Midbrain (tissue), 1 donor: ENCODE data around the gene KDM1A.
A peak's percentile ranks its signal among the peaks of the same experiment; 100 is the strongest.

ENCODE experiments used
- DNase-seq: peaks from one replicate; lab custom pipeline; 2025; lab: John Stamatoyannopoulos, UW

The KDM1A gene

GRCh38 chr1:23069675-23070074 lies 50.4 kb downstream of the KDM1A start:
- DNase-seq: no peak

DNA sequence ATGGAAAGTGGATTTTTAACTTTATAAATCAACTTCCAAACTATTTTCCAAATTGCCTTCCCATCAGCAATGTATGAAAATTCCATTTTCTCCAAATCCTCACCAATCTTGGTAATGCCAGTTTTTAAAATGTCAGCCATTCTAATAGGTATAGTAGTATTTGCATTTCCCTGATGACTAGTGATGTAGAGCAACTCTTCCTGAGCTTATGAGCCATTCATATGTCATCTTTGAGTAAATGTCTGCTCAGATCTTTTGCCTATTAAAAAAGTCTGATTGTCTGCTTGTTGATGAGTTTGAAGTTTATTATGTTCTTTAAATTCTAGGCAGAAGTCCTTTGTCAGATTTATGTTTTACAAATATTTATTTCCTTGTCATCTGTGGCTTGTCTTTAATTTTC lies 54.7 kb downstream of the KDM1A start:
- no peak for DNase-seq

DNA sequence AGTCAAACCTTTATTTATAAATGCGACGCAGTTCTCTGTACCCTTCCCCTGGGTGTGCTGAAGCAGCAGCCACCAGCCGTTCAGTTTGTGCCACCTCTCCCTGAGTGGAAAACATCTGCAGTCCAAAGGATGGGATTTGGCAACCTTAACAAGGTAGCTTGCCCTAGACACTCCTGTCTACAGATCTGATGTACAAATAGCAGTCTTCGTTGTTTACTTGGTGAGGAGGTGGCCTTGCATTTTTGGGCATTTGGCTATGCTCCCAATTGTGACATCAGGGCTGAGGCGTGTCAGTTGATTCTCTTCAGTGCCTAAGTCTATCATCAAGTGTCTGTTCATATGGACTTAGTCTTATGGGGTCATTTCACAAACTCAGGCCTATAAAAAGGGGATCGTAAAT lies 59.8 kb downstream of the KDM1A start:
- no peak for DNase-seq

DNA sequence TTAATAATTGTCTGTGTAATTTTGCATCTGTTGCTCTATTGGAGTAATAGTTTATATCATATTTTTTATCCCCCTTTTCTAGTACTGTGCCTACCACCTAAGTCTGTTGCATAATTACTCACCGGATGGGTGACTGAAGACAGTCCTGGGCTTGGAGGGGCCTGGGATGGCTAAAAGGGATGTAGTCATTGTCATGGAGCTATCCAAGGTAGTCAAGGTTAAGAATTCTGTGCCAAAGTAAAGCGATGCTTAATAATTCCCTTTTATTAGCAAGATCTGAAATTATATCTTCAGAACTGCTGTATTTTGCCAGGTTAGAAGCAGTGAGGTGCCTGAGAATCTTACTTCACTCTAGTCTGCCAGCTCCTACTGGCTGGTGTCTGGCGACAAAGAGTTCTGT lies 61.6 kb downstream of the KDM1A start:
- no peak for DNase-seq

DNA sequence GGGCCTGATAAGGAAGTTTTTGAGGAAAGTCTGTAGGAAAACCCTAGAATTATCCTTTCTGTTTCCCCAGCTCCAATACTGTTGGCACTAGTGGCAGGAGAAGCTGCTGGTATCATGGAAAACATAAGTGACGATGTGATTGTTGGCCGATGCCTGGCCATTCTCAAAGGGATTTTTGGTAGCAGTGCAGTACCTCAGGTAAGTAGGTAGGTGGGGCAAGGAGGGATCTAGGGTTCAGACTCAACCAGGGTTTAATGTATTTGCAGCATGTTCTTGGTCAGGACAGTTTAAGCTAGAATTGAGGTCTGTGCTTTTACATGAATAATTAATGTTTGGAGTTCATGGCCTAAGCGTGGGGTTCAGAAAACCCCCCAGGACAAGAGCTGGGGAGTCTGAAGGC lies 62.1 kb downstream of the KDM1A start:
- DNase-seq: no peak

- DNase-seq: no peak
Measured at GRCh38 chr1:23083714-23084480, 64.6 kb downstream of the KDM1A start.

- DNase-seq: no peak
Measured at GRCh38 chr1:23084880-23085279, 65.6 kb downstream of the KDM1A start.

GRCh38 chr1:23085696-23086095 lies 66.4 kb downstream of the KDM1A start:
- no peak for DNase-seq

- DNase-seq: no peak
Measured at GRCh38 chr1:23088027-23088426, 68.8 kb downstream of the KDM1A start.

GRCh38 chr1:23090056-23090455 lies 70.8 kb downstream of the KDM1A start:
- DNase-seq: no peak

DNA sequence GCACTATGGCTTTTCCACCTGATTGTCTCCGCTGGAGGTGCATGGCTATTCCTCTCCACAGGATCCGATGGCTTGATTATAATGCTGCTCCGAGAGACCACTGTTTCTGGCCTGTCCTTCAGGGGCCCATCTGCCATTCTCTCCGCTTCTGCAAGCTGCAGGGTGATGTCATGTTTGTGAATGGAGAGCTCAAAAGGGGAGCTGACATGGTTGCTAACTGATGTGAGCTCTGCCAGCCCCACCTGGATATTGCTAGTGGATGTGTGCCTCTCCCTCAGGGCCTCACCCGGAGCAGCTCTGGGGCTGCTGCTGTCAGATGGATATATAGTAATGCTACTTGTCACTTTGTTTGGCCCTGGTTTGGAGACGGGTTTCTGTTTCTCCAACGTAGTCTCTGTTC lies 72.3 kb downstream of the KDM1A start:
- DNase-seq: no peak

GRCh38 chr1:23092447-23092846 lies 73.2 kb downstream of the KDM1A start:
- DNase-seq: no peak

DNA sequence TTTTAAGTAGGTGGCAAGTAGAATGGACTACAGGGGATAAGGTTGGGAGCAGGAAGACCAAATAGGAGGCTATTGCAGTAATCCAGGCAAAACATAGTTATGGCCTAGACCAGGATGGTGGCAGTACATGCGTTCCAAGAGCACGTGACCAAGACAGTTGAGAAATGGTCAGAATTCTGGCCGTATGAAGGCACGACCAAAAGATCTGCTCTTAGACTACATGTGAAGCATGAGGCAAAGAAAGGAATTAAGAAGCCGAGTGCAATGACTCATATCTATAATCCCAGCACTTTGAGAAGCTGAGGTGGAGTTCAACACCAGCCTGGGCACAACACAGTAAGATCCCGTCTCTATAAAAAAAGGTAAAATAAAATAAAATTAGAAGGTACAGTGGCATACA lies 78.0 kb downstream of the KDM1A start:
- no peak for DNase-seq

DNA sequence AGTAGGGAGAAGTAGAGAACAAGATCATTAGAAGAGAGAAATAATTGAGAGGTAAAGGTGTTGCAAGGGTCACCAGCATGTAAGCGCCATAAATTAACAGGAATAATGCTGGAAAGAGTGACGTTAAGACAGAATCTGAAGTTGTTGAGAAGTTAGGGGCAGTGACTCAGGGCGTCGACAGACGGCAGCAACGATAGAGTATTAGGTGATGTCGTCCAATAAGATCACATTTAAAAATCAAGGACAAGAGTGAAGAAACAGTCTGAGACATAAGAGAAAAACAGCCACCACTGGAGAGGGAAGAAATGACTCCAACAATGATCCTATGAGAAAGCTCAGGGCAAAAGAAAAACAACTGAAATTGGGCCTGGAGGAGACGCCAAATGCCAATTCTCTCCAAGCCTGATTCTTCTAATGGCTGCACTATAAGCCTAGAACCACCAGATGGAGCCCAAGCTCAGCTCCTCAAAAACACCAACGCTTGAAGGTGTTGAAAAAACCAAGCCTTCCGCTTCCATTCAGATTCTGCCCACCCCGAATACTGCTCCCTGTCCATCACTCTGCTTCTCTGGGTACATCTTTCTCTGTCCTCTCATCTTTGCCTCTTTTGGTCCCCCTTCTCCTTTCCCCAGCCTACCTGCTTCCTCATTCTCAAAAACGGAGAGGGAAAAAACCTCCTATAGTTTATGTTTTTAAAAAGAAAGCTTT lies 79.3 kb downstream of the KDM1A start:
- peak; percentile 77 for DNase-seq

GRCh38 chr1:23099171-23099536 lies 79.9 kb downstream of the KDM1A start:
- no peak for DNase-seq

DNA sequence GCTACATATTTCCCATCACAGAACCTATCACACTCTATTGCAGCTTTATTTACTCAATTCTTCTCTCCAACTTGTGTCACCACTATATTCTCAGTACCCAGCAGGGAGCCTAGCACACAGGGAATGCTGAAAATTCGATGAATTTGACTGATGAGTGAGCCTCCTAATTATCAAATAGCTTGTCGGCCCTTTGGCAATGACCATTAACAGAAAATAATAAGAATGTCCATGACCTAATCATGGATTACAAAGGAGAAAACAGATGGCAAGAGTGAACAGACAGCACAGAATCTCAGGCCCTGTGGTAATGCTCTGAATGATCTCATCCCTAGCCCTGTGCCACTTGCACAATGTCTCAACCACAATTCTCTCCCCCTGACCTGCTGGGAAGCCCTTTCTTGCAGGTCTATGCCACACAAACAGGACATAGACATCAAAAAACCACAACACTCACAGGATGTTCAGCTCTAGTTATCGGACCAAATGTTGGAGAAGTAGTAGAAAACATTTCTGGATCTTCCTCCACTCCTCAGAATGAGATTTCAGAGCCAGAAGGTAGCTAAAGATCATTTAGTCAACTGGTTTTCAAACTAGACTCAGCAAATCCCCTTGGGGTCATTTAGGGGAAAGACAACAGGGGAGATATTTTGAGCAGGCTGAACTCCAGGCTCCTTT lies 80.9 kb downstream of the KDM1A start:
- peak; percentile 3 for DNase-seq

DNA sequence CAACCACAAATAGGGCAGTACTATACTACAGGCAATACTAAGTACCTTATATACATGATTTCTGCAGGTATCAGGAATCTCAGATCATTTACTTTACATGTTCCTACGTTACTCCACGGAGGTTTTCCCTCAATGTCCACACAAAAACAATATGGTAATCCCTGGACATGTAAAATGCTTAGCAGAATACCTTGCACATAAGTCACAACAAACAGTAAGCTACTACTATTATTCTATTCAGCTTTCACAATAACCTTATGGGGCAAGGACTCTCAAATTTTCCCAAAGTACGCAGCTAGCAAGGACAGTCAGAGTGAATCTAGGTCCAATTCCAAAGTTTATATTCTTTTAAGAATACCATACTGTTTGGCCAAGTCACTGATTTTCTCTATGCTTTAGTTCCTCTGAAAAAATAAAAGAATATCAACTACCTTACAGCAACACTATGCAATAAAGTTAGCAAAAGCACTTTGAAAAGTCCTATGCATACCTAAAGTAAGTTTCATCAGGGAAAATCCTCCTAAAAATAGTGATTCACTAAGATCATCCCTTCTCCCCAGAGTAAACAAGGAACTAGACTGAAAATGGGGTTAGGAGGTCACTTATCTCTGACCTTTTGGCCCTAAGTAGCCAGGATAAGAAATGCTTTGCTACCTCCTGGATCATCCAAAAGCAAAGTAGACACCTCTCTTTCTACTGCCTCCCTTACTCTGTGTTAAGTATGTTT lies 82.0 kb downstream of the KDM1A start:
- no peak for DNase-seq

DNA sequence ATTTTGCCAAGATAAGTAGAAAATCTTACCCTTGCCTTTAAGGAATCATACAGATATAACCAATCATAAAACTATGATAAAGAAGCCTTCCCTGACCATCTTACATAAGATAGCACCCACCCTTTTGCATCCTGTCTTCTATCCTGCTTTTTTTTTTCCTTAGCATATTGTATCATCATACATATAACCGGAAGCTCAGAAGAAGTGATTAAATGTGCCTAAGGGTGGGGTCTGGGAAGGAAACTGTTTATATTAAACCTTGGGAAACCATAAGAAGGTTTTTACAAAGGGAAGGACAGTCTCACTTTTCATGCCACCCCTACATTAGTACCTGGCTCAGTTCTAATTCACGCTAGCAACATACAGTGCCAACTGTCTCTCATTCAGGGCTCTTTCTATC lies 82.6 kb downstream of the KDM1A start:
- DNase-seq: no peak

- no peak for DNase-seq
Measured at GRCh38 chr1:23102289-23102688, 83.0 kb downstream of the KDM1A start.

DNA sequence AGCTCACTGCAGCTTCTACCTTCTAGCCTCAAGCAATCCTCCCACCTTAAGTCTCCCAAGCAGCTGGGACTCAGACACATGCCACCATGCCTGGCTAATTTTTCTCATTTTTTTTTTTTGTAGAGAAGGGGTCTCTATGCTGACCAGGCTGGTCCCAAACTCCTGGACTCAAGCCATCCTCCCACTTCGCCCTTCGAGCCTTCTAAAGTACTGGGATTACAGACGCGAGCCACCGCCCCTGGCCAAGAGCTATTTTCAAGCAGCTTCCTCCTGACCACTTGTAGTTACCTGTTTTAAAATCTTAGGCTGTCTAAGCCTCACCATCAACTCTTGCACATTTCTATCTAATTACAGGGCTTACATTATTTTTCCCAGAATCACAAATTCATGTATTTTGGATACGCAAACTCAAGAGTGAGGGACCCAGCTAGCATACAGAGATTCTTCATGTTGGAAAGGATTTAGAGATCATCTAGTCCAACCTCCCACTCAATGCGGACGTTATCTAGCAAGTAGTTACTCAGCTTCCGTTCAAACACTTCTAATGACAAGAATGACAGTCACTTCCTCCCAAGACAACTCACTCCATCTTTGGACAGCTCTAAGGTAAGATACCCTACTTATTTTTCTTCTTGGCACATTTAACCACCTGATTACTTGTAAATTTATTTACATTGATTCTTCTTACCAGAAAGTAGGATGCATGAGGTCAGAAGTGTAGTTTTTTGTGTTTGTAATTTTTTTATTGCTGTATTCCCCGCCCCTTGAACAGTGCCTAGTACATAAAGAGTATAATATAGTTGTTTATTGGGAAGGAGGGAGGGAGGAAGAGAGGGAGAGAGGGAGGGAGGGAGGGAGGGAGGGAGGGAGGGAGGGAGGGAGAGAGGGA lies 84.0 kb downstream of the KDM1A start:
- no peak for DNase-seq

GRCh38 chr1:23108918-23109533 lies 89.8 kb downstream of the KDM1A start:
- no peak for DNase-seq
